Endodermal cell (in vitro differentiated cells): ENCODE results near the gene CERS6. TPM values are rescaled to one million over a fixed set of nuclear protein-coding genes. Genes with fewer than 3 reads are reported as not detected.

Experiments used
- DNase-seq: peaks from one replicate; pipeline ENCODE4 v3.0.0-alpha.2; 2017
- H3K27ac ChIP-seq: 2 replicates; pipeline ENCODE4 v1.5.1; 2013; ENCODE audit warnings: mild to moderate bottlenecking, low read depth, low read length, moderate library complexity
- H3K27me3 ChIP-seq: 2 replicates; pipeline ENCODE4 v1.6.1; 2013; ENCODE audit warnings: mild to moderate bottlenecking, low read length, moderate library complexity; ENCODE audit not compliant: insufficient read depth, control insufficient read depth, poor library complexity, severe bottlenecking
- H3K36me3 ChIP-seq: 2 replicates; pipeline ENCODE4 v1.7.0; 2013; ENCODE audit warnings: mild to moderate bottlenecking, low read length, moderate library complexity; ENCODE audit not compliant: control insufficient read depth, insufficient read depth
- H3K4me1 ChIP-seq: one replicate; pipeline ENCODE4 v1.7.0; 2013; ENCODE audit warnings: low read length; ENCODE audit not compliant: control insufficient read depth, insufficient read depth
- H3K4me3 ChIP-seq: 2 replicates; pipeline ENCODE4 v1.5.1; 2013; ENCODE audit warnings: mild to moderate bottlenecking, low read length, moderate library complexity
- H3K9ac ChIP-seq: 2 replicates; pipeline ENCODE4 v1.6.1; 2013; ENCODE audit warnings: mild to moderate bottlenecking, low read length, moderate library complexity; ENCODE audit not compliant: poor library complexity, severe bottlenecking; ENCODE audit errors: extremely low read depth
- H3K9me3 ChIP-seq: 2 replicates; pipeline ENCODE4 v1.6.1; 2013; ENCODE audit warnings: mild to moderate bottlenecking, low read length, moderate library complexity; ENCODE audit not compliant: control insufficient read depth
- H3K27ac Mint-ChIP-seq: 2 replicates; pipeline ENCODE4 v1.8.0; 2020; ENCODE audit warnings: mixed read lengths
- H3K27me3 Mint-ChIP-seq: 2 replicates; pipeline ENCODE4 v1.8.0; 2021; ENCODE audit warnings: mild to moderate bottlenecking, mixed read lengths; ENCODE audit not compliant: insufficient read depth
- H3K36me3 Mint-ChIP-seq: 2 replicates; pipeline ENCODE4 v1.8.0; 2020; ENCODE audit warnings: low read depth, mixed read lengths
- H3K4me1 Mint-ChIP-seq: 2 replicates; pipeline ENCODE4 v1.8.0; 2020; ENCODE audit warnings: mixed read lengths
- H3K4me3 Mint-ChIP-seq: 2 replicates; pipeline ENCODE4 v1.8.0; 2020; ENCODE audit warnings: mild to moderate bottlenecking, moderate library complexity, mixed read lengths
- H3K9me3 Mint-ChIP-seq: 2 replicates; pipeline ENCODE4 v1.8.0; 2020; ENCODE audit warnings: mild to moderate bottlenecking, mixed read lengths
- CTCF ChIP-seq: fragments of 200-600 bp; sonication (generic); conservative IDR thresholded peaks from 2 replicates; pipeline ENCODE4 v1.5.0; 2021; ENCODE audit warnings: antibody characterized with exemption, mild to moderate bottlenecking
- whole genome bisulfite sequencing, 2 experiments: methylation state at CpG; one replicate each; pipeline versions ENCODE4 v1.1.5 to v1.1.7; 2013; ENCODE audit warnings: missing lambda C conversion rate in 2 of 2, mixed read lengths in 1 of 2; ENCODE audit not compliant: insufficient coverage in 1 of 2, insufficient read length in 1 of 2; 5-methylcytosine and 5-hydroxymethylcytosine counted together
- total RNA-seq, 2 donors: library from RNA; stranded (reverse); fragmentation: NEBNext Ultra II Directional in 1 of 2; extraction: Animal tissue kit (Norgen Biotek cat#: 25700) in 1 of 2; gene quantifications; 2 replicates in 1 of 2; 3 replicates in 1 of 2; pipeline ENCODE4 v1.2.1, GENCODE V29; 2021

CERS6 gene
- total RNA-seq, 2 donors from 2014 or later: 41.3 to 52.0 TPM

- Mint-ChIP-seq H3K27me3 (no peaks in the 10 kb centered on the region), H3K36me3 (peaks cover 6% of the 10 kb centered on the region), H3K9me3 (peaks cover 6% of the 10 kb centered on the region), H3K4me3 (no peak overlapping the region), H3K27ac (peak overlapping the region; percentile 1), H3K4me1 (peaks cover 17% of the 10 kb centered on the region)
- H3K4me1 ChIP-seq: peaks cover 6% of the 10 kb centered on the region
- H3K36me3 ChIP-seq: no peaks in the 10 kb centered on the region
- H3K4me3 ChIP-seq: no peak overlapping the region
- no peak overlapping the region for H3K9ac ChIP-seq
- no peak overlapping the region for H3K27ac ChIP-seq
- no peaks in the 10 kb centered on the region for H3K27me3 ChIP-seq
- 91 to 92% methylated on average over 6 to 7 of the region's 7 CpGs for WGBS, 2 experiments
- peaks cover 7% of the 10 kb centered on the region for H3K9me3 ChIP-seq
- TF ChIP-seq CTCF: peak; percentile 2
- DNase-seq: peak; percentile 56
Measured at GRCh38 chr2:168534926-168535325, 78.9 kb downstream of the CERS6 start.

GRCh38 chr2:168536925-168537466 is 80.9 kb downstream of the CERS6 start:
- Histone ChIP-seq H3K9me3 (peaks cover 18% of the 10 kb centered on the region), H3K27ac (no peak overlapping the region), H3K9ac (no peak overlapping the region), H3K36me3 (peaks cover 3% of the 10 kb centered on the region), H3K4me1 (peaks cover 2% of the 10 kb centered on the region), H3K4me3 (no peak overlapping the region), H3K27me3 (no peaks in the 10 kb centered on the region)
- H3K36me3 Mint-ChIP-seq: peaks cover 14% of the 10 kb centered on the region
- no peaks in the 10 kb centered on the region for H3K27me3 Mint-ChIP-seq
- no peak overlapping the region for H3K4me3 Mint-ChIP-seq
- WGBS, 2 experiments: 71% methylated on average over 1 of the region's 2 CpGs; no CpG with 5 or more reads in 1 of the 2 experiments
- DNase-seq: no peak
- H3K9me3 Mint-ChIP-seq: peaks cover 11% of the 10 kb centered on the region
- peaks cover 24% of the 10 kb centered on the region for H3K4me1 Mint-ChIP-seq
- no peak for TF ChIP-seq CTCF
- H3K27ac Mint-ChIP-seq: no peak overlapping the region

- Histone ChIP-seq H3K27ac (no peak overlapping the region), H3K4me1 (peaks cover 2% of the 10 kb centered on the region), H3K9ac (no peak overlapping the region), H3K9me3 (peaks cover 18% of the 10 kb centered on the region), H3K27me3 (no peaks in the 10 kb centered on the region), H3K36me3 (peaks cover 3% of the 10 kb centered on the region), H3K4me3 (no peak overlapping the region)
- TF ChIP-seq CTCF: no peak
- Mint-ChIP-seq H3K4me1 (peaks cover 27% of the 10 kb centered on the region), H3K27ac (no peak overlapping the region), H3K4me3 (no peak overlapping the region), H3K9me3 (peaks cover 11% of the 10 kb centered on the region), H3K27me3 (no peaks in the 10 kb centered on the region), H3K36me3 (peaks cover 14% of the 10 kb centered on the region)
- 96 to 100% methylated on average over 1 of the region's 1 CpG for WGBS, 2 experiments
- DNase-seq: no peak
Measured at GRCh38 chr2:168538133-168538532, 82.1 kb downstream of the CERS6 start.
